Left ventricle myocardium inferior (tissue), 1 donor: ENCODE data around the gene FEN1. TPM values are rescaled to one million over a fixed set of nuclear protein-coding genes. Genes with fewer than 3 reads are reported as not detected.

Source experiments
- DNase-seq: peaks from one replicate; pipeline ENCODE4 v3.0.0-alpha.2; 2020
- H3K27ac ChIP-seq: fragments of 200-600 bp; replicated peaks from 2 replicates; pipeline ENCODE4 v1.8.0; 2021
- H3K27me3 ChIP-seq: fragments of 200-600 bp; 2 replicates; pipeline ENCODE4 v1.8.0; 2021; ENCODE audit warnings: low read depth
- H3K36me3 ChIP-seq: fragments of 200-600 bp; 2 replicates; pipeline ENCODE4 v1.8.0; 2021
- H3K4me1 ChIP-seq: fragments of 200-600 bp; 2 replicates; pipeline ENCODE4 v1.8.0; 2021
- H3K4me3 ChIP-seq: fragments of 200-600 bp; 2 replicates; pipeline ENCODE4 v1.8.0; 2021; ENCODE audit warnings: mild to moderate bottlenecking, moderate library complexity
- H3K9me3 ChIP-seq: fragments of 200-600 bp; replicated peaks from 2 replicates; pipeline ENCODE4 v1.8.0; 2021
- intact Hi-C: fragments of 100-400 bp; cut with micrococcal nuclease; formaldehyde crosslinking; loops from one replicate; pipeline ENCODE4 v1.11.0; 2022
- total RNA-seq: library from RNA; stranded (reverse); fragmentation: NEBNext Ultra II Directional; extraction: Animal tissue kit (Norgen Biotek cat#: 25700); gene quantifications from one replicate; pipeline ENCODE4 v1.2.1, GENCODE V29; 2021
- TF ChIP-seq, protein P1 (sequence below): fragments of 200-600 bp; IDR thresholded peaks from 2 replicates; pipeline ENCODE4 v1.8.0; 2021; ENCODE audit warnings: antibody characterized with exemption, mild to moderate bottlenecking, borderline replicate concordance
- donor health status: DM: no; HTN: yes; CAD: no; lungs with severe emphysema.

The FEN1 gene
- total RNA-seq, 1 donor from 2014 or later, result 5.8 TPM

DNA sequence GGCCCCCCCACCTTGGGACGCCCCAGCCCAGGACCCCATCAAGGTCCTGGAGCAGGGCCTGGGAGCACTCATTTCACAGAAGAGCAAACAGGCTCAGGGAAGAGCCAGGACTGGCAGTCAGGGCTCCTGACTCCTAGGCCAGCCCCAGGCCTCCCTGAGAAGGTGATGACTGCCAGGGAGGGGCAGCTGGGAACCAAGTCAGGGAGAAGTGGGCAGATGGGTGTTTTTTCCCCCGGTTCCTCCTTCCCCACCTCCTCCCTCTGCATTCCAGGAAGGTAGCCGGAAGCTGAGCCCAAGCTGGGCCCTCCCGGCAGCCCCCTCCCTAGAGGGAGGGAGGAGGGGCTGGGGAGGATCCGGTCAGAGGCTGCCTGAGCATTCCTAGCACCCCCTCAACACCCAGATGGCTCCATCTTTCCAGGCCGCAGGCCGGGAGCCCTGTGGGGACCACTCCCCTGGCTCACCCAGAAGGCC, 20.7 kb upstream of the FEN1 start:
- H3K36me3 ChIP-seq, result no peaks in the 10 kb centered on the region
- no peaks in the 10 kb centered on the region for H3K9me3 ChIP-seq
- H3K27ac ChIP-seq, result no peak overlapping the region
- intact Hi-C loops, result no loop called here
- peaks cover 9% of the 10 kb centered on the region for H3K4me1 ChIP-seq
- H3K4me3 ChIP-seq, result no peak overlapping the region
- TF ChIP-seq, protein P1, sequence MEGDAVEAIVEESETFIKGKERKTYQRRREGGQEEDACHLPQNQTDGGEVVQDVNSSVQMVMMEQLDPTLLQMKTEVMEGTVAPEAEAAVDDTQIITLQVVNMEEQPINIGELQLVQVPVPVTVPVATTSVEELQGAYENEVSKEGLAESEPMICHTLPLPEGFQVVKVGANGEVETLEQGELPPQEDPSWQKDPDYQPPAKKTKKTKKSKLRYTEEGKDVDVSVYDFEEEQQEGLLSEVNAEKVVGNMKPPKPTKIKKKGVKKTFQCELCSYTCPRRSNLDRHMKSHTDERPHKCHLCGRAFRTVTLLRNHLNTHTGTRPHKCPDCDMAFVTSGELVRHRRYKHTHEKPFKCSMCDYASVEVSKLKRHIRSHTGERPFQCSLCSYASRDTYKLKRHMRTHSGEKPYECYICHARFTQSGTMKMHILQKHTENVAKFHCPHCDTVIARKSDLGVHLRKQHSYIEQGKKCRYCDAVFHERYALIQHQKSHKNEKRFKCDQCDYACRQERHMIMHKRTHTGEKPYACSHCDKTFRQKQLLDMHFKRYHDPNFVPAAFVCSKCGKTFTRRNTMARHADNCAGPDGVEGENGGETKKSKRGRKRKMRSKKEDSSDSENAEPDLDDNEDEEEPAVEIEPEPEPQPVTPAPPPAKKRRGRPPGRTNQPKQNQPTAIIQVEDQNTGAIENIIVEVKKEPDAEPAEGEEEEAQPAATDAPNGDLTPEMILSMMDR, result no peak
- no peaks in the 10 kb centered on the region for H3K27me3 ChIP-seq
- no peak for DNase-seq

DNA sequence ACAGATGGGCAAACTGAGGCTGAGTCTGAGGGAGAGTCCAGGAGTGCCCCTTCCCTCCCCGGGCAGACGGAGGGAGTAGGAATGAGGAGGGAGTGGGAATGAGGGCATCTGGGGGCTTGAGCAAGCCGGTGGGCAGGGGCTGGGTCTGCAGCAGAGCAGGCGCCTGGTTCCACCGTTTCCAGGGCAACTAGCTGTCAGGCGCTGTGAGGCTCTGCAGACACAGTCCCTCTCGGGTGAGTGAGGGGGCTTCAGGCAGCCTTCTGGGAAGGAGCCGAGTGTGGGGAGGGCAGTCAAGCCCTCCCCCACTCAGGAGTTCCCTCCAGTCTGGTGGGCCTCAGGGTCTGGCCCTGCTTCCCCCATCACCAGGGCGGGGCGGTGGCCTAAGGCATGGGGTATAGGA, 19.4 kb upstream of the FEN1 start:
- Histone ChIP-seq H3K27ac (no peak overlapping the region), H3K36me3 (no peaks in the 10 kb centered on the region), H3K27me3 (no peaks in the 10 kb centered on the region), H3K9me3 (no peaks in the 10 kb centered on the region), H3K4me3 (no peak overlapping the region), H3K4me1 (peaks cover 16% of the 10 kb centered on the region)
- intact Hi-C loops, result no loop called here
- TF ChIP-seq, protein P1, result no peak
- DNase-seq, result no peak

DNA sequence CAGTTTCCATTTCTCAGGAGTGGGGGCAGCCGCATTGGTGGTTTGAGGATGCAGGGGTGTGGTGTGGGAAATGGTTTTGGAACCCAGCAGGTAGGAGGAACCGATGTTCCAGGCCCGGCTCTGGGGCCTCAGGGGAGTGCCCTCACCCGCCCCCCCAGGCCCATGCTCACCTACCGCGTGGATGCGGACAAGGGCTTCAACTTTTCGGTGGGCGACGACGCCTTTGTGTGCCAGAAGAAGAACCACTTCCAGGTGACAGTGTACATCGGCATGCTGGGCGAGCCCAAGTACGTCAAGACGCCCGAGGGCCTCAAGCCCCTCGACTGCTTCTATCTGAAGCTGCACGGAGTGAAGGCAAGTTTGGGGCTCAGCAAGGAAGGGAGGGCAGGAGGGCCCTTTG, 18.9 kb upstream of the FEN1 start:
- Histone ChIP-seq H3K27me3 (no peaks in the 10 kb centered on the region), H3K27ac (no peak overlapping the region), H3K4me1 (peaks cover 16% of the 10 kb centered on the region), H3K36me3 (no peaks in the 10 kb centered on the region), H3K4me3 (no peak overlapping the region), H3K9me3 (no peaks in the 10 kb centered on the region)
- DNase-seq, result no peak
- intact Hi-C loops, result no loop called here
- TF ChIP-seq, protein P1, result no peak

DNA sequence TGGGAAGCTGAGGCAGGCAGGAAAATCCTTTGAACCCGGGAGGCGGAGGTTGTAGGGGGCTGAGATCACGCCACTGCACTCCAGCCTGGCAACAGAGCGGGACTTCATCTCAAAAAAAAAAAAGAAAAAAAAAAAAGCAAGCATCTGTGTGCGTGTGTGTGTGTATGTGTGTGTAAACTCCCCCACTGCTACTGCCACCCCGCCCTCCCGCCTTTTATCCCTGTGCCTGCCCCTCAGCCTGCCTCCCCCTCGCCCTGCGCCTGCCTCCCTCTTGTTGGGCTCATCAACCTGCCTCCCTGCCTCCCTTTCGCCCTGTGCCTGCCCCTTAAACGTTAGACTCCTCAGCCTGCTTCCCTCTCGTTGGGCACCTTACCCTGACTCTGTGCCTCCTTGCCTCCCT, 18.3 kb upstream of the FEN1 start:
- no peaks in the 10 kb centered on the region for H3K9me3 ChIP-seq
- TF ChIP-seq, protein P1, result no peak
- no peak for DNase-seq
- H3K36me3 ChIP-seq, result no peaks in the 10 kb centered on the region
- peaks cover 16% of the 10 kb centered on the region for H3K4me1 ChIP-seq
- no peak overlapping the region for H3K4me3 ChIP-seq
- no peak overlapping the region for H3K27ac ChIP-seq
- H3K27me3 ChIP-seq, result no peaks in the 10 kb centered on the region
- intact Hi-C loops, result no loop called here

DNA sequence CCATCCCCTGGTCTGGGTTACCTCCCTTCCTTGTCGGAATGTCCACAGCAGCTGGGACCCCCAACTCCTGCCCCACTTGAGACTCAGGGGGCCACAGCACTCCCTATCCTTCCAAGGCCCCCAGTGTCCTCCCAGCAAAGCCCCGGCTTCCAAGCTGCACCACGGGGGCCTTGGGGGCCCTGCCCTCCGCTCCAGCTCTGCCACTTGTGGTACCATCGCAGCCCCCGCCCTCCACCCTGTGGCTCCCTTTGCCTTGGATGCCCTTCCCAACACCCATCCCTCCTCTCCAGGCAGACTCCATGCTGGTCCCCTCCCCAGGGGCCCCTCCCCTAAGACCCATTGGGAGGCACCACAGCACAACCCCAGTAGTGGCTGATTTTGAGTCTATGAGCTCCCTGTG, 17.6 kb upstream of the FEN1 start:
- intact Hi-C loops, result no loop called here
- DNase-seq, result no peak
- no peaks in the 10 kb centered on the region for H3K9me3 ChIP-seq
- H3K36me3 ChIP-seq, result no peaks in the 10 kb centered on the region
- no peak overlapping the region for H3K4me3 ChIP-seq
- TF ChIP-seq, protein P1, result no peak
- no peak overlapping the region for H3K27ac ChIP-seq
- H3K27me3 ChIP-seq, result no peaks in the 10 kb centered on the region
- peaks cover 16% of the 10 kb centered on the region for H3K4me1 ChIP-seq
